HG03378 (cell line): Measurements from ENCODE around the gene GABBR2.
"Not testable (repeated sequence)": the region's sequence is repeated elsewhere in the genome, so short reads cannot be mapped to it uniquely, and the experiment has no call there.

Experiments used
- ATAC-seq: cut with Tn5 transposase; IDR thresholded peaks from one replicate; pipeline ENCODE4 v1.9.1; 2021; ENCODE audit warnings: mild to moderate bottlenecking, moderate library complexity; ENCODE audit not compliant: unreplicated experiment

GABBR2 gene

GRCh38 chr9:98520221-98520960 is 188.3 kb downstream of the GABBR2 start:
- no peak for ATAC-seq

GRCh38 chr9:98519641-98520040 is 189.1 kb downstream of the GABBR2 start:
- ATAC-seq, result no peak

GRCh38 chr9:98518556-98518955 is 190.2 kb downstream of the GABBR2 start:
- no peak for ATAC-seq

- no peak for ATAC-seq
These were observed 191.0 kb downstream of the GABBR2 start for GRCh38 chr9:98517761-98518160.

- ATAC-seq, result no peak
These were observed 191.7 kb downstream of the GABBR2 start for GRCh38 chr9:98516897-98517503.

- no peak for ATAC-seq
These were observed 192.4 kb downstream of the GABBR2 start for GRCh38 chr9:98516205-98516896.

GRCh38 chr9:98515506-98516204 is 193.1 kb downstream of the GABBR2 start:
- ATAC-seq, result no peak

GRCh38 chr9:98514841-98515240 is 193.9 kb downstream of the GABBR2 start:
- ATAC-seq, result no peak

- not testable (repeated sequence) for ATAC-seq
These were observed 200.4 kb downstream of the GABBR2 start for GRCh38 chr9:98508217-98508919.

- ATAC-seq, result no peak
These were observed 202.2 kb downstream of the GABBR2 start for GRCh38 chr9:98506422-98507054.

- ATAC-seq, result no peak
These were observed 204.1 kb downstream of the GABBR2 start for GRCh38 chr9:98504298-98505282.

- no peak for ATAC-seq
These were observed 204.9 kb downstream of the GABBR2 start for GRCh38 chr9:98503867-98504266.

GRCh38 chr9:98502976-98503325 is 205.8 kb downstream of the GABBR2 start:
- ATAC-seq, result no peak

- no peak for ATAC-seq
These were observed 206.3 kb downstream of the GABBR2 start for GRCh38 chr9:98502311-98502975.

- no peak for ATAC-seq
These were observed 206.9 kb downstream of the GABBR2 start for GRCh38 chr9:98501819-98502218.

GRCh38 chr9:98501259-98501658 is 207.5 kb downstream of the GABBR2 start:
- ATAC-seq, result not testable (repeated sequence)

GRCh38 chr9:98500337-98500919 is 208.3 kb downstream of the GABBR2 start:
- no peak for ATAC-seq

- ATAC-seq, result no peak
These were observed 213.2 kb downstream of the GABBR2 start for GRCh38 chr9:98495530-98495929.
